ENCODE data around the gene AMELX. TPM values are rescaled to one million over a fixed set of nuclear protein-coding genes. Genes with fewer than 3 reads are reported as not detected.

Gene AMELX
- total and polyA plus RNA-seq, 2 of the 8 experiments (the other 6 are each of a cell fraction or from before 2014, with no cell fraction given) = not detected

DNA sequence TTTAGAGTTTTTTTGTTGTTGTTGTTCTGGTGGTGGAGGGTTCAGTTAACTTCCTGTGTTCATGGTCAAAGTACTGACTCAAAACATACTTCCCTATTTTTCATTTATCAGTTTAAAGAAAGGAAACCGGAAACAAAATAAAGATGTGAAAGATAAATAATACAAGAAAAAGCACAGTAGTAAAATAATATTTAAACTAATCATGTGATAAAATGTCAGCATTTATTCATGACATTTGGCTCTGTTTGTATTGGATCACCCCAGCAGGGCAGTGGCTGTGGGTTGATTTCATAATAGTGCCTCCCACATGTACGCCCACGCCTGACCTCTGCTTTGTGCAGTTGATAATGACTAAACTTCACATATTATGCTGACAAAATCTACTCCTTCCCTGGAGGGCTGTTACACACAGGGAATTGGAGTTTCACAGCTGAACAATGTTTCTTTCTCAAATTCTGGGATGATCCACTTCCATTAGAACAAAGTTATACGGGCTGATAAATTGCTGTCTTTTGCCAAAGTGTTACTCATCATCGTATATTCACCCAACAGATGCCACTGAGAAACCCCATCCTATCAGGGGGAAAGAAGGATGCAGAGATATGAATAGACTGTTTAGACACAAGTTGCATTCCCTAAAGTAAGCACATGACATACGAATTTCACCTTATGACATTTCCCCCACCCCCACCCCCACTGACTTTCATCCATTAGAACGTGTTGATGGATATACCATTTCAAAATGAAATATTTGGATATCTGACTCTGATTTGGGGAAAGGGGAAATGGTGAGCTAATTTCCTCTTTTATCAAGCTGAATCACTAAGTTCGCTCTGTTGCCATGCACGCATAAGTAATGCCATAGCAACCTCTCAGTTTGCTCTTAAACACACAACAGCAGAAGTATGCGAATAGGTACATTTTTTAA is 48.3 kb downstream of the AMELX start (continued):
- TF ChIP-seq JUN (IDR thresholded peaks at IDR 0.05; ENCODE audit: low read depth, low read length) = no peak
- no peak for TF ChIP-seq BACH1 (IDR thresholded peaks at IDR 0.05; ENCODE audit: low read length)
- no peak for TF ChIP-seq SIN3A (conservative IDR thresholded peaks at IDR 0.05 in 1 of 2, IDR thresholded peaks at IDR 0.05 in 1 of 2; ENCODE audit: low read depth in 1 of 2, low read length in 2 of 2)
- no peak for TF ChIP-seq MAFK (IDR thresholded peaks at IDR 0.05; ENCODE audit: low read depth, low read length)
